Measurements from ENCODE around the gene AQP7.
"Not testable (repeated sequence)": the region's sequence is repeated elsewhere in the genome, so short reads cannot be mapped to it uniquely, and the experiment has no call there.

Gene AQP7

DNA sequence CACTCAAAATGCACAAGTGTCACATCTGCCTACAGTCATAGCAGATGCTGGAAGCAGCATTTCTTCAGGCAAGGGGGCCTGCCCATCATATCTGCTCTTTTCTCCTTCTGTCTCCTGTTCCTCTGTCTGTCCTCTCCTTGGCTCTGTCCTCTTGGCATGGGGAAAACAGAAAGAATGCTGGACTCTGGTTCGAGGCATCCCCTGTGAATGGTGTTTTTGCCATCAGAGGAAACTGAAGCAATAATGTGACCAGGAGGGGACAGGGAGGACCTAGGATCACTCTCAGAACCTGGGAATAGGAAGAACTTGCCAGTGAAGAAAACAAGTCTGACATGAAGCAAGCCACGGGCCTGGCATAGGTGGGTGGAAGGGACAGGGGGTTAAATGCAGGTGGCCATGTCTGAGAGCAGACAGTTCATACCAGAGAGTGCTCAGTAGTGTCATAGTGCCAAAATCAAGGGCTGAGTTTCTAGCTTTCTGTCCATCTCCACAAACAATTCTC lies 35.3 kb downstream of the AQP7 start:
- DNase-seq, result no peak

DNA sequence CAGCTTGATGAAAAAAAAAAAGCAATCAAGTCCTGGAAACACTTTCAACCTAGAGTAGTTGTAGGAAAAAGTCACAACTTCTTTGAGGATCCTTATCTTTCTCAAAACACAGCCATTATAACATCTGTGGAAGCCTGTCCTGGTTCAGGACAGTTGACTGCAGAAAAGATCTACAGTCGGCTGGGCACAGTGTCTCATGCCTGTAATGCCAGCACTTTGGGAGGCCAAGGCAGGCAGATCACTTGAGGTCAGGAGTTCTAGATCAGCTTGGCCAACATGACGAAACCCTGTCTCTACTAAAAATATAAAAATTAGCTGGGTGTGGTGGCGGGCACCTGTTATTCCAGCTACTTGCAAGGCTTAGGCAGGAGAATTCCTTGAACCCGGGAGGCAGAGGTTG lies 37.6 kb downstream of the AQP7 start:
- DNase-seq, result not testable (repeated sequence)

DNA sequence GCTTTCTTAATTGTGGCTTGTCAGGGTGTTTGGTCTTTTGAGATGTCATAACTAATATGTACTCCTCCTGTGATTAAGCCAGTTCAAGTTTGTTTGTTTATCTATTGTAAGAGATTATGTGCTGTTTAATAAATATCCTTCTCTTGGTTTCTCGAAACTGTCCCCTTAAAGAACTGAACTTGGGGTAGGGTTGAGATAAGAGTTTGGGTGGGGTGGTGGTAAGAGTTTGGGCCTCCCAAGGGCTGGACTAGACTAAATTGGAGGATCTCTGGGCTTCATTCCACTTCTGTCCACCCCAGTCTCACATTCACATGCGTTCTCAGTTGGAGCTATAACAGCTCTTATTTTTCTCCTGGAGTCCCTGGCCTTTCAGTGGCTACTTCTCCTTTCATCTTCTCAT lies 38.2 kb downstream of the AQP7 start:
- no peak for DNase-seq

DNA sequence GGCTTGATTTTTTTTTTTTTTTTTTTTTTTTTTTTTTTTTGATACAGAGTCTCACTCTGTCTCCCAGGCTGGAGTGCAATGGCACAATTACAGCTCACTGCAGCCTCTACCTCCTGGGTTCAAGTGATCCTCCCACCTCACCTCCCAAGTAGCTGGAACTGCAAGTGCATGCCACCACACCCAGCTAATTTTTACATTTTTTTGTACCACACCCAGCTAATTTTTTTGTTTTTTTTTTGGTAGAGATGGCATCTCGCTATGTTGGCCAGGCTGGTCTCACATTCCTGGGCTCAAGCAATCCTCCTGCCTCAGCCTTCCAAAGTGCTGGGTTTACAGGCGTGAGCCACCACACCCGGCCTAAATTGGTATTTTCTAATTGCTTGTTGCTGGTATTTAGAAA lies 43.7 kb downstream of the AQP7 start:
- DNase-seq, result not testable (repeated sequence)

DNA sequence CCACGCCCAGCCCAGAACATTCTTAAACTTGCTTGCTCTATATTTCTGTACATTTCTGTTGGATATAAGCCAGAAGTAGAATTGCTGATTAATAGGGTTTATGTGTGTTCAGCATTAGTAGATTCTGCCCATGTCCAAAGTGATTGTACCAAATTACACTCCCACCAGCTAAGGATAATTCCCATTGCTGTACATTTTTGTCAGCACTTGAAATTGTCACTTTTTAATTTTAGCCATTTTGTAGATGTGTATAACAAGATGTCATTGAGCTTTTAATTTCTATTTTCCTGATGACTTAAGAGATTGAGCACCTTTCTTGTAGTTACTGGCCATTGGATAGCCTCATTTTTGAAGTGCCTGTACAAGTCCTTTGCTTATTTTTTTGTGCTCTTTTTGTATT lies 46.4 kb downstream of the AQP7 start:
- DNase-seq, result no peak

DNA sequence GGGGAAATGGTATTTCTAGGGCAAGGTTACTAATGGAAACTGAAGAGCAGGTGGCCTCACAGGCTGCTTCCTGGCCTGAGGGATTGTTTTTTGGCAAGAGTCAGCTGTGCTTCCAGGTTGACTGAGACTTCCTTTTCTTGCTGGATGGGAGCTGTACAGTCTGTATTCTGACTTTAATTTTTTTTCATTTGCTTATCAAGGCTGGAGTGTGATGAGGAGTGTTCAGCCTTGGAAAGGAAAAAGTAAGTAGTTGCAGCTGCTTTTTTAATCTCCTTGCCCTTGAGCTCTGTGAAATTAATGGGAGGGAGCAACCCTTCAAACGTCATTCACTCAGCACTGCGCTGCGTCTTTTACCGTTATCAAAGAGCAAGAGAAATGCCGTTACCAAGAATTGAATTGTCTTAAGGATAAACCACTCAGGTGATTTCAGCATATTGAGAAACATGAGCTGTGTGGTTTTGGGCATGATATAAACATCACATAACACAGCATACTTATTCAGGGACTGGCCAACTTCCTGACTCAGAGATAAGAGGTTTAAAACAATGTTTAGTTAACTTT lies 47.6 kb downstream of the AQP7 start:
- DNase-seq, result no peak

DNA sequence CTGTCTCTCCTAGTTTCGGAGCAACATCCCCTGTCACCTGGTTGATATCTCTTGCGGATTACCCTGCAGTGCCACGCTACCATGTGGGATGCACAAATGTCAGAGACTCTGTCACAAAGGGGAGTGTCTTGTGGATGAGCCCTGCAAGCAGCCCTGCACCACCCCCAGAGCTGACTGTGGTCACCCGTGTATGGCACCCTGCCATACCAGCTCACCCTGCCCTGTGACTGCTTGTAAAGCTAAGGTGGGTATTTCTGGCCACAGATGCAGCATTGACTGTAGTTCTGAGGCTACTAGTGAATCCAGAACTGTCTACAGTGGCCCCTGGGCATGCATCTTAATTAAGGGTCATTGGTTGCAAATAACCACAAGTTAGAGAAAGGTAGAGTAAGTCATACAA lies 50.8 kb downstream of the AQP7 start:
- DNase-seq, result no peak

DNA sequence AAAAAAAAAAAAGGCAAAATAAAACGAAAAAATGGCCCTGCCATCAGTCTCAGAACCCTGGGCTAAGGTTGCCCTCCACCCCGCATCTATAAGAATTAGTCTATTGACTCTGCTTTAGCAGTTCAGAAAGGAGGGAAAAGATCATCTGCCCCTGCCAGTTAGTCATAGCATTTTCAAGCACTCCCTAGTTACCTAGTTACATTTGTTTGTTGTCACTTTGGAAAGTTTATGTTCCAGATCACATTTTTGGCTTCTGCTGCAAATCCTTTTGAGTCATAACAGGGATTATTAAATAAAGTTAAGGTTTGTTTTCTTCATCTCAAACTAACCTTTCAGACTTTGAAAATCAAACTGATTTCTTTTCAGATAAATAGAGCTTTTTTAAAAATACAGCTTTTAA lies 52.1 kb downstream of the AQP7 start:
- no peak for DNase-seq

DNA sequence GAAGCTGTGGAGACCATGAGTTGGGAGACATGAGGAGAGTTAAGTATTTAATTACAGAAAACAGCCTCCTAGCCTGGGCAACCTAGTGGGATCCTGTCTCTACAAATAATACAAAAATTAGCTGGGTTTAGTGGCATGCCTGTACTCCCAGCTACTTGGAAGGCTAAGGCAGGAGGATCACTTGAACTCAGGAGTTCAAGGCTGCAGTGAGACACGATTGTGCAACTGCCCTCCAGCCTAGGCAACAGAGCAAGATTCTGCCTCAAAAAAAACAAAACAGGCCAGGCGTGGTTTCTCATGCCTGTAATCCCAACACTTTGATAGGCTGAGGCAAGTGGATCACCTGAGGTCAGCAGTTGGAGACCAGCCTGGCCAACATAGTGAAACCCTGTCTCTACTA lies 52.6 kb downstream of the AQP7 start:
- DNase-seq, result no peak

DNA sequence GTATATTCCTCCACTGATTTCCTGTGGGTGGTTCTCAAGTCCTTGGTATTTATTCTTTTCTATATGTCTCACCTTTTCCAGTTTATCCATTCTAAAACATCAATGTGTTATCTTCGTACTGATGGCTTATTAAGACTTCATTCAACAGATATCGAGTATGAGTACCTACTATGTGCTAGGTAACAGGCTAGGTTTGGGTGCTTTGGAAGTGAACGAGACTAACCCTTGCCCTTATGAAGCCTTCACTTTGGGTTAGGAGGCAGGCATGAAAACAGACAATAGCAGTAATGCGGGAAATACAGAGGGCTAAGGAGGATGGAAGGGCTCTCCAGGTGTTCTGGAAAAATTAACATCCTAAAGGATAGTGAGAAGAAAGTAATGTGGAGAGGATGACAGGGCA lies 53.4 kb downstream of the AQP7 start:
- DNase-seq, result no peak

DNA sequence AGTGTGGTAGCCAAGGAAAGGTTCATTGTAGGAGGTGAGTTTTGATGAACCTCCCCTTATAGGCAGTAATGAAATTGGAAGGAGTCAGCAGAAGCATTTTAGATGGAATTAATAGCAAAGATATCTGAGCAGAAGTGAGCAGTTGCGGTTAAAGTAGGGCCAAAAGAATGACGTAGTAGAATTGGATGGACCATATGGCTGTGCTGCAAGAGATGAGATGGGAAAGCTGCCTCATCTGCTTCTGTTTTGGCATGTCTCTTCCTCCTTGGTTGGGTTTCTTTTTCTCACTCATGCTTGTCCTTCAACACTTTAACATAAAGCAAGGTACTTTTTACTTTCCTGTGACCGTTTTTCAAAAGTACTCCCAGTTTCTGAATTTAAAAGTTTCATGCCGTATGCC lies 55.8 kb downstream of the AQP7 start:
- no peak for DNase-seq

DNA sequence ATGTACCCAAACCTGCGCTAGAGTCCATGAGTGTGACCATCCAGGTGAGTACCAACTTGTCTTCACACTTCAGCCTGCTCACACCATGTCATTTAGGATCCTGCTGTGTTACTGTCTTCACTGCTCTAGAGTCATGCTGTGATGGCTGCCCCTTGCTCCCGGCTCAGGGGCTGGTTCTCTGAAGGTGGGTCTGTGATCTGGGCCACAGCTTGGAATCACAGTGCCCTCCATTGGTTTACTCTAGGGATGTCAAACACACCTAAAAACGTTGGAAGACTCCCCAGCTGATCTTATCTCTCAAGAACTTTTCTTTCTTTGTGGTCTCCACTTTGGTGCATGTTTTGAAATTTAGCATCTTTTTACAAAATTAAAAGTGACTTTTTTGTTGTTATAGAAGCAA lies 58.2 kb downstream of the AQP7 start:
- no peak for DNase-seq

DNA sequence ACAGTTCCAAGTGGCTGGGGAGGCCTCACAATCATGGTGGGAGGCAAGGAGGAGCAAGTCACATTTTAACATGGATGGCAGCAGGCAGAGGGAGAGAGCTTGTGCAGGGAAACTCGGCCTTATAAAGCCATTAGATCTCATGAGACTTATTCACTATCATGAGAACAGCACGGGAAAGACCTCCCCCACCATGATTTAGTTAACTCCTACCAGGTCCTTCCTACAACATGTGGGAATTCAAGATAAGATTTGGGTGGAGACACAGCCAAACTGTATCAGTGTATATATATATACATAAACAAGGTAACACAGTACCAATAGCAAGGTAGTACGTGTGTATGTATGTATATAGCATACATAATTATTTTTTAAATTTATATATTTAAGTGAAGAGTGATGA lies 61.2 kb downstream of the AQP7 start:
- no peak for DNase-seq

DNA sequence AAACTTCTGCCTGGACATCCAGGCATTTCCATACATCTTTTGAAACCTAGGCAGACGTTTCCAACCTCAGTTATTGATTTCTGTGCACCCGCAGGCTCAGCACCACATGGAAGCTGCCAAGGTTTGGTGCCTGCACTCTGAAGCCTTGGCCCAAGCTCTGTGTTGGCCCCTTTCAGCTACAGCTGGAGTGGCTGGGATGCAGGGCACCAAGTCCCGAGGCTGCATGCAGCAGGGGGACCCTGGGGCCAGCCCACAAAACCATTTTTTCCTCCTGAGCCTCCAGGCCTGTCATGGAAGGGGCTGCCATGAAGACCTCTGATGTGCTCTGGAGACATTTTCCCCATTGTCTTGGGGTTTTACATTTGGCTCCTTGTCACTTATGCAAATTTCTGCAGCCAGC lies 62.2 kb downstream of the AQP7 start:
- no peak for DNase-seq
